SK-N-SH treated with all-trans-retinoic acid at 6 μM for 48 hours (cell line): ENCODE results near the gene SUFU.

Source experiments
- ARNTL ChIP-seq: fragments of 450-650 bp; formaldehyde crosslinking; IDR thresholded peaks from 2 replicates; pipeline ENCODE4 v1.5.0; 2020; ENCODE audit warnings: low read depth, mild to moderate bottlenecking, moderate library complexity, borderline replicate concordance
- ISL1 ChIP-seq: fragments of 250-450 bp; sonication (Bioruptor Pico); IDR thresholded peaks from 2 replicates; pipeline ENCODE4 v2.1.2; 2022; ENCODE audit warnings: mild to moderate bottlenecking, moderate library complexity
- PATZ1 ChIP-seq: fragments of 250-450 bp; sonication (Bioruptor Pico); IDR thresholded peaks from 2 replicates; pipeline ENCODE4 v1.8.0; 2020; ENCODE audit warnings: mild to moderate bottlenecking, moderate library complexity, borderline replicate concordance
- RARB ChIP-seq: fragments of 250-450 bp; sonication (Bioruptor Pico); IDR thresholded peaks from 2 replicates; pipeline ENCODE4 v1.8.0; 2021; ENCODE audit warnings: mild to moderate bottlenecking, moderate library complexity
- TCF4 ChIP-seq: fragments of 250-450 bp; sonication (Bioruptor Pico); IDR thresholded peaks from 2 replicates; pipeline ENCODE4 v1.8.0; 2021; ENCODE audit warnings: mild to moderate bottlenecking, moderate library complexity, borderline replicate concordance
- ZC3H10 ChIP-seq: fragments of 250-450 bp; sonication (Bioruptor Pico); IDR thresholded peaks from 2 replicates; pipeline ENCODE4 v1.5.1; 2021; ENCODE audit warnings: mild to moderate bottlenecking, moderate library complexity
- ZFP3 ChIP-seq: fragments of 250-450 bp; sonication (Bioruptor Pico); IDR thresholded peaks from 2 replicates; pipeline ENCODE4 v1.5.0; 2020; ENCODE audit warnings: mild to moderate bottlenecking, moderate library complexity
- TF ChIP-seq, protein P1 (sequence below): fragments of 250-450 bp; sonication (Bioruptor Pico); IDR thresholded peaks from 2 replicates; pipeline ENCODE4 v1.8.0; 2021; ENCODE audit warnings: low read depth, mild to moderate bottlenecking, moderate library complexity, borderline replicate concordance

- TF ChIP-seq RARB (CRISPR knock-in tag) (no peak), PATZ1 (CRISPR knock-in tag) (no peak), TCF4 (no peak), ZC3H10 (no peak), ZFP3 (CRISPR knock-in tag) (no peak), ARNTL (CRISPR knock-in tag) (no peak), ISL1 (CRISPR knock-in tag) (no peak)
- TF ChIP-seq, protein P1, sequence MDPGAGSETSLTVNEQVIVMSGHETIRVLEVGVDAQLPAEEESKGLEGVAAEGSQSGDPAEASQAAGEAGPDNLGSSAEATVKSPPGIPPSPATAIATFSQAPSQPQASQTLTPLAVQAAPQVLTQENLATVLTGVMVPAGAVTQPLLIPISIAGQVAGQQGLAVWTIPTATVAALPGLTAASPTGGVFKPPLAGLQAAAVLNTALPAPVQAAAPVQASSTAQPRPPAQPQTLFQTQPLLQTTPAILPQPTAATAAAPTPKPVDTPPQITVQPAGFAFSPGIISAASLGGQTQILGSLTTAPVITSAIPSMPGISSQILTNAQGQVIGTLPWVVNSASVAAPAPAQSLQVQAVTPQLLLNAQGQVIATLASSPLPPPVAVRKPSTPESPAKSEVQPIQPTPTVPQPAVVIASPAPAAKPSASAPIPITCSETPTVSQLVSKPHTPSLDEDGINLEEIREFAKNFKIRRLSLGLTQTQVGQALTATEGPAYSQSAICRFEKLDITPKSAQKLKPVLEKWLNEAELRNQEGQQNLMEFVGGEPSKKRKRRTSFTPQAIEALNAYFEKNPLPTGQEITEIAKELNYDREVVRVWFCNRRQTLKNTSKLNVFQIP (CRISPR knock-in tag), result no peak
These were observed 21.0 kb downstream of the SUFU start for GRCh38 chr10:102524746-102525145.
